KG1 (cell line): ENCODE measurements around the gene LTBP1.

Experiments
- DNase-seq: peaks from one replicate; lab custom pipeline; 2025; lab: John Stamatoyannopoulos, UW

Gene LTBP1

DNA sequence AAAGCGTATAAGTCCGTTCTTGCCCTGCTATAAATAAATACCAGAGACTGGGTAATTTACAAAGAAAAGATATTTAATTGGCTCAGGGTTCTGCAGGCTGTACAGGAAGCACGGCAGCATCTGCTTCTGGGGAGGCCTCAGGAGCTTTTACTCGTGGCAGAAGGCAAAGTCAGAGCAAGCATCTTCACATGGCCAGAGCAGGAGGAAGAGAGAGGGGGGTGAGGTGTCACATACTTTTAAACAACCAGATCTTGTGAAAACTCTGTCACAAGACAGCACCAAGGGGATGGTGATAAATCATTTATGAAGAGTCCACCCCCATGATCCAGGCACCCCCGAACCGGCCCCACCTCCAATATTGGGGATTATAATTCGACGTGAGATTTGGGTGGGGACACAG, 130.6 kb downstream of the LTBP1 start:
- DNase-seq, result no peak

DNA sequence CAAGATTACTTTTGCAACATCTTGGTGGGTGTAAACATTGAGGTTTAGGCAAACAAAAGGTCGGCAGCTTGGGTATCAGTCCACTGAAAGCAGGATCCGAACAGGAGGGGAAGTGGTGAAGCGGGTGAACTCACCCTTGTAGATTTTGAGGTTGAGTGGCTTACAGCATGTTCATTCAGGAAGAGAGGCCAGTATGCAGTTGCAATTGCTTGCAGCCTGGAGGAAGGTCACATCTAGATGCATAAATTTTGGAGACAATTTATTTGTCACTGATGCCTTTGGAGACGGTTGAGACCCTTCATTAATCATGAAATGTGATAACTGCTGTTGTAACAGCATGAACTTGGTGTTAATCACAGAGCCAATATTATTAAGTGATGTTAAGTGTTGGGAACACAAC, 131.1 kb downstream of the LTBP1 start:
- DNase-seq, result no peak

GRCh38 chr2:33081691-33082090, 134.9 kb downstream of the LTBP1 start:
- no peak for DNase-seq

GRCh38 chr2:33083699-33084387, 137.1 kb downstream of the LTBP1 start:
- no peak for DNase-seq

- DNase-seq, result no peak
These were observed 137.7 kb downstream of the LTBP1 start for GRCh38 chr2:33084433-33084832.

GRCh38 chr2:33085646-33086045, 138.9 kb downstream of the LTBP1 start:
- DNase-seq, result no peak

DNA sequence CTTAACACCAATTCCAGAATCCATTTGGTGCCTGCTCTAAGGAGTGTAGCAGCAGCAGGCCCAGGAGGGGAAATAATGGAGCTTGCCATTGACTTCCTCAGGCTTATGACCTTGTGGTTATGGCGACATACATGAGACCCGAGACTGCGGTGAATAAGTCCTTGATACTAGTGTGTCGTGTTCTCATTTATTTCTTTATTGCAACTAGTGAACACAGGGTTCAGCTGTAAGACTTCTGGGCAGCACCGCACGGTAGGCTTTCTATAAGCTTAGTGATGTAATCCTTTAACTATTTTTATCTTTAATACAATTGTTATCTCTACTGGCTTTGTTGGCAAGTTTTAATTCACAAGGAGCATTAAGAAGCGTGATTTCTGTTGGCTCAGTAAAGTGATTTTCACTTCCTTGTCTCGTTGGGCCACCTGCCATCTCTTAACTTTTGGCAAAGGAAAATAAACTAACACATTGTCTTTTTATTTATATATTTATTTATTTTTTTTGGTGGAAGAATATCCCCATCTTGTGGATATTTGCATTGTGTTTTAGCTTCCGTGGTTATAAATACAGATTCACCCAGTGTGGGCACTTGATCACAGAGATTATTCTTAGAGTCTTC, 139.8 kb downstream of the LTBP1 start:
- DNase-seq, result no peak

DNA sequence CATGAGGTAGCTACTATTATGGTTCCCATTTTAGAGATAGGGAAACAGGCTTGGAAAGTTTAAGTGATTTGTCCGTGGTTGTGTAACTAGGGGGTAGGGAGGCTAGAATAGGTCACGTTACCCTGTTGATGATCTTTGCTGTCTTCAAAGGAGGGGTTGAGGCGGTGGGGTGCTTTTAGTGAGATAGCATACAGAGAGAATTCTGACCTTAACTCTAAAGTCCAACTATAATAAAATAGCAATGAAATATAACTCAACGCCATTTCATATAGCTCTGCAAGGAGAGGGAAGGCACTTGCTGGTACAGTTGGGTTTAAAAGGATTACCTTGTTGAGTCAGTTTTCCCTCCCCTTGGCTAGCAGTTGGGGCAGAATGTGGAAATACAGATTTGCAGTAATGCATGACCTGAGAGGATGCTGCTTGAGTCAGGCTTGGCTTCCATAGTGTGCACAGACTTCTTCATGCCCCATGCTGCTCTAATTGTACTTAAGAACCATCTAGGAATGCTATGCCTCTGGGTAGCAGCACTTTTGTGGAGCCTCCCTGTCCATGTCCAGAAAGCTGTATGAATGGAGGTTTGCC, 143.9 kb downstream of the LTBP1 start:
- no peak for DNase-seq

DNA sequence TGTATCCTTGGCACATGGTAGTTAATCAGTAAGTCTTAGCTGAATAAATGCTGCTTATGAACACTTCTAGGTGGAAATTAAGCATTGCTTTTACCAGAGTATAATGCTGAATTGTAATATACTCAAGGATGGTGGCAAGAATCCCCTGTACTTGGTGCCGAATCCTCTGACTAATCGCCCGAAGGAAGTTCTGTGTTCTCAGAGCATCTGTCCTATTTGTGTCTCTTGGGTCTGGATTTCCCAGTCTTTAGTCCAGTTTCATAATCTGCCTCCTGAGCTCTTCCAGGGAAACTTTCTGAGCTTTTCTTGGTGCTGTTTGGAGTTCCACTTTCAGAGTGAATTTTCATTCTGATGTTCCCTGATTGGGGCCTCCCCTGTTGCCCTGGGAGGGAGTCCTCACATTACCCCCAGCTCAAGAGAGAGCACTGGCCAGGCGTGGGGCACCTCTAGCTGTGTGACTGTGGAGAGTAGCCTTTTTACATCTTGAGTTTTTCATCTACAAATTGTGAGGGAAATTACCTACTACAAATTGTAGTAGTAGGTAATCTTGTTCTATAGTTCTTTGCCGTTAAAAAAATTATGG, 144.9 kb downstream of the LTBP1 start:
- no peak for DNase-seq

GRCh38 chr2:33093283-33093993, 146.7 kb downstream of the LTBP1 start:
- no peak for DNase-seq

DNA sequence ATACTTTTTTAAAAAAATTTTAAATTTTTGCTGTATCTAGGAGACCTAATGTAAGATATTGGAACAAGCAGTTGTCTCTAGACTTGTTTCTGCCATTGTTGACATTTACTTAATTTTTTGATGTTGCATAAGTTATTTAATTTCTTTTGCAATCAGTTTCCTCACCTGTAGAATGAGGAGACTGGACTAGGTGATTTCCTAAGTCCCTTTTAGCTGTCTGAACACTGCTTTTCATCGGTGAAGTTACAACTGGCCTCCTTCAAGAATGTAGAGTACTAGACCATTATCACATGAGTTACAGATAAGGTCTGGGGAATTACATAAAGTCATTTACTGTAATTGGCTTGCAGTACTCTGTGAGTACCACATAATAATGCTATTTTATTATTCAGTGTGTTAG, 147.6 kb downstream of the LTBP1 start:
- DNase-seq, result no peak

GRCh38 chr2:33099989-33100388, 153.2 kb downstream of the LTBP1 start:
- no peak for DNase-seq

DNA sequence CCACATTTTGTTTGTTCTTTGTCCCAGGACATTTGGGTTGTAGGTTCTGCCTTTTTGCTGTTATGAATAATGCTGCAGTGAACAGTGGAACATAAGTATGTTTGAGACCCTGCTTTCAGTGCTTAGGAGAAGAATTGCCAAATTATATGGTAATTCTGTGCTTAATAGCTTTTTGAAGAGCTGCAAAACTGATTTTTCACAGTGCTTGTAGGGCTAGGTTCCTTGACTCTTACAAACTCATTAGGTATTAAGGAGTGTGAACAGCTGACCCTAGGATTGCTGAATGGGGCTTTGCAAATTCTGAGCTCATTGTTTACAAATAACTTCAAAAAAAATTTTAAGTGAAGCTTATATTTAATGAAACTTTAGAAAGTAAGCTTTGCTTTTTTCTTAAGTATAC, 154.2 kb downstream of the LTBP1 start:
- no peak for DNase-seq

- DNase-seq, result no peak
These were observed 157.4 kb downstream of the LTBP1 start for GRCh38 chr2:33104052-33104623.

DNA sequence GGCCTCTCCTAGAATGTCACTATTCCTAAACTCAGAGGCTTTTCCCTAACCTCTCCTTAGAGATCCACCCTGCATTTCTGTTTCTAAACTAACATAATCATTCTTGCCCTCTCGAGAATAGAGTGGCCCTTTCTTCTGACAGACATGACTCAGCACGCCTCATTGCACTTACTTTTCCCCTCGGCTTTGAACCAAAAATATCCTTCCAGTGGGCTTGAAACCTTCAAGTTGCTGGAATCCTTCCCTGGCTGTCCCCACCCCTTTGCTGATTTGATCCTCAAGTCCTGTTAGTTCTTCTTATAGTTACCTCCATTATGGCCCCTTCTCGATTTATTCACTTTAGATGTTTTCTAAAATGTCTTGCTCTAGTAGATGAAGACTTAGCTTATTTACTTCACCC, 158.0 kb downstream of the LTBP1 start:
- no peak for DNase-seq

- no peak for DNase-seq
These were observed 159.4 kb downstream of the LTBP1 start for GRCh38 chr2:33106115-33106514.

GRCh38 chr2:33107690-33108482, 161.1 kb downstream of the LTBP1 start:
- no peak for DNase-seq

DNA sequence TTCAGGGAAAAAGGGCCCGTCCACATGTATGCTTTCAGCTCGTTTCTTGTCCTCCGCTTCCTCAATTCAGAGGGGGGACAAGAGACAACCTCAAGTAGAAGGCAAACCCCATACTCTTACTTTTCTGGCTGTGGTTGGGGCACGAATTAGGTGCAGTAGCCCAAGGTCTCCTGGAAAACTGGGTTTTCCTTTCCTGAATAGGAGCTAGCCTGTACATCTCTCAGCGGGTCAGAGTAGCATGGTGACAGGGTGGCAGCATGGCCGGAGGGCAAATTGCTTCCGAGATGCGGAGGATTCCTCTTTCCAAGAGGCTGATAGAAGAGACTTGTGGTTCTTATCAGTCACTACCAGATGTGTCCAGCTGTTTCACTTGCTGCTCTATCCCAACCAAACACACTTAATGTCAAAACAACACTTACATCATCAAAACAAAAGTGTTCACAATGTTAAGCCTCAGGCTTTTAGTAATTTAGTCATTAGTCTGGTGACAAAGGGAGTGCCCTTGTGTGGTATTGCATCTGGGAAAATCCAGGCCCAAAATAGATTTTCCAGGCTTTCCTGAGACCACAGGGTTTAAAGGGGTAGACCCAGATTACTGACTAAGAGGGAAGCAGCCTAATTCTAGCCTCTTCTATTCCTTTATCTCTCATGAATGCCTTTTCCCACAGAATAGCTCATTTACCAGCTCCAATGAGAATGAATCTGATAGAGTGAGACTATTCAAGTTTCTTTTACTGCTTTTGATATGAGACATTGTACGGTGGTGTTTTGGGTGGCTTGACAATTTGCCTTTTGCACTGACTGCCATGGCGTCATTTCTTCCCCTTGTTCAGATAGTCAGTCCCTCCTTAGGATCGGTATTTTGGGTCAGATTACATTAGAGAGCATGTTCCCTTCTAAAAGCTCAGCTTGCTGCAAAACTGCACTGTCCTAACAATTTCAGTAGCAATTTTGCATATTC, 162.0 kb downstream of the LTBP1 start:
- no peak for DNase-seq

GRCh38 chr2:33110461-33110860, 163.7 kb downstream of the LTBP1 start:
- DNase-seq, result no peak

DNA sequence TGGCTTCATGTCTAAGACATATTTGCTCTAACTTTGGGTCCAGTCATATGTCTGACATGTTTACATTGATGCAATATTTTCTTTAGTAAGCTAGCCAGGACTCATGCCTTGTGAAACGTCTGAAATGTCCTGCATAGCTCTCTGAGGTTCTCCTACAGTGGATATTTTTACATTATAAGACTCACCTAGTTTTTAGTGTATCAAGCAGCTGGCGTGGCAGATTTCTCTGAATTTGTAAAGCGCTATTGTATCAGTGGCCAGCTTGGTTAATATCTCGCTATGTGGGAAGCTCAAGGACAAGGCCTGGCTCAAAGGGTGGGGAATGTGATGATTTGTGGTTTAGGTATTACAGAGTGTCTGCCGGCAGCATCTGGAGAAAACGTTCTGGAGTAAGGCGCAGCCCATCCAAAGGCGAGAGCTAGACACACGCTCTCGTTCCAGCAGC, 164.3 kb downstream of the LTBP1 start:
- DNase-seq, result no peak
